DMS 273 treated with DMSO at 0.1 percent for 48 hours (cell line): Measurements from ENCODE around the gene SLMAP.

Source experiments
- DNase-seq: peaks from one replicate; lab custom pipeline; 2025; lab: John Stamatoyannopoulos, UW

The SLMAP gene

DNA sequence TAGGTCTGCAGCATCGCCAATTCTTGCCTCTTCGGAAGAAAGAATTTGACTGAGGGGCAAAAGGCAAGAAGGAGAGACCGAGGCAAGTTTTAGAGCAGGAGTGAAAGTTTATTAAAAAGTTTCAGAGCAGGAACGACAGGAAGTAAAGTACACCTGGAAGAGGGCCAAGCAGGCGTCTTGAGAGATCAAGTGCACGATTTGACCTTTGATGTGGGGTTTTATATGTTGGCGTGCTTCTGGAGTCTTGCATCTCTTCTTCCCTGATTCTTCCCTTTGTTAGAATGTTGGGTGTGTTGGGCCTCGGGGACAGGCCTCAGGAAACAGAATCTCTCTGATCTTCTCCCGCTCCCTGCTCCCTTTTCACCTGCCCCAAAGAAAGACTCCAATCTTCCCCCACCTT lies 211.5 kb downstream of the SLMAP start:
- no peak for DNase-seq

- no peak for DNase-seq
Measured at GRCh38 chr3:57968501-57968900, 212.4 kb downstream of the SLMAP start.

DNA sequence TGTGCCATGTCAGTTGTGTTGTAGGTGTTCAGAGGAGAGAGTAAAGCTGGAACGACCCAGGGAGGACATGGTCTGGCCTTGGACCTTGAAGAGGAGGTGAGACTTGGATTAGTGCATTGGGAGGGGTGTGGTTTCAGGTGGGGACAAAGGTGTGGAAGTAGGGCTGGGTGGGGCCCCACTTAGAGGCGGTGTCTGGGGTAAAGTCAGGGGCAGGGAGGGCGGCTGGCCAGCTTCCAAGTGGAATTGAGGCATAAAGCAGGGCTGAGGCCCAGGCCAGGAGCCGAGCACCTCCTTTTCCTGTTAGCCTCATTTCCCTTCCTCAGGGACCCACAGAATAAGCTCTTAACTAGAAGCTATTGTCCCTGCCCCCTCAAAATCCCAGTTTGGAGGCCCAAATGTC lies 215.9 kb downstream of the SLMAP start:
- no peak for DNase-seq

- no peak for DNase-seq
Measured at GRCh38 chr3:57972531-57973111, 216.5 kb downstream of the SLMAP start.

GRCh38 chr3:57973715-57974477 lies 217.8 kb downstream of the SLMAP start:
- no peak for DNase-seq

- DNase-seq: no peak
Measured at GRCh38 chr3:57974796-57975388, 218.8 kb downstream of the SLMAP start.

DNA sequence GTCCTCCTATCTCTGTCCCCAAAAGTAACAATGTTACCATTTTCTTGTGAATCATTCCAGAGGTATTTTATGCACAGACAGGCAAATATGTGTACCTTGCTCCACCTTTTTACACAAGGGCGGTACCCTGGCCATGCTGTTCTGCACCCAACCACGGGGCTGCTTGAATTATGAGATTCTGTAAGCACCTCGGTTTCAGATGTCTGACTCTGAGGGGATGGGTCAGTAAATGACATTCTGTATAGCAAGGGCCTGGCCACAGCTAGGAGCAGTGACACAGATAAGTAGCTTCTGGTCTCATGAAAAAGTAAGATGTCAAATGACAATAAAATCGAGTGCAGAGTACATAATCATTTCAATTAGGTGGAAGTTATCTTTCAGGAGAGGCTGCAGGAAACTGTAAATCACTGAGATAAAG lies 221.7 kb downstream of the SLMAP start:
- DNase-seq: no peak

GRCh38 chr3:57978316-57978715 lies 222.2 kb downstream of the SLMAP start:
- DNase-seq: no peak
